Effector memory CD8-positive, alpha-beta T cell (primary cell): ENCODE measurements around the gene TBC1D5.
"Not testable (repeated sequence)": the region's sequence is repeated elsewhere in the genome, so short reads cannot be mapped to it uniquely, and the experiment has no call there.

Source experiments
- ATAC-seq: fragments of 150-1000 bp; cut with Tn5 transposase; replicated peaks from 2 replicates; pipeline ENCODE4 v1.10.0; 2021; ENCODE audit warnings: mild to moderate bottlenecking, moderate library complexity
- DNase-seq, 3 experiments: peaks; one replicate each; pipeline ENCODE4 v3.0.0; 2021
- H3K27ac Mint-ChIP-seq, 2 donors: one replicate each; pipeline ENCODE4 v1.8.0; 2022; ENCODE audit warnings: mild to moderate bottlenecking in 2 of 2, mixed read lengths in 2 of 2, moderate library complexity in 2 of 2
- H3K27me3 Mint-ChIP-seq, 2 donors: one replicate each; pipeline ENCODE4 v1.8.0; 2022; ENCODE audit warnings: mixed read lengths in 2 of 2
- H3K36me3 Mint-ChIP-seq: one replicate; pipeline ENCODE4 v1.8.0; 2022; ENCODE audit warnings: mild to moderate bottlenecking, moderate library complexity, mixed read lengths; ENCODE audit not compliant: insufficient read depth
- H3K4me1 Mint-ChIP-seq, 2 donors: one replicate each; pipeline ENCODE4 v1.8.0; 2022; ENCODE audit warnings: low read depth in 2 of 2, mixed read lengths in 2 of 2
- H3K4me3 Mint-ChIP-seq, 2 donors: one replicate each; pipeline ENCODE4 v1.8.0; 2022; ENCODE audit warnings: mild to moderate bottlenecking in 2 of 2, mixed read lengths in 2 of 2, moderate library complexity in 2 of 2
- H3K9me3 Mint-ChIP-seq, 2 donors: one replicate each; pipeline ENCODE4 v1.8.0; 2022; ENCODE audit warnings: mixed read lengths in 2 of 2
- total RNA-seq, 9 experiments: gene quantifications; one replicate each; lab custom pipeline; 2026; lab: John Stamatoyannopoulos, UW

The TBC1D5 gene
- 35.5 to 126 (median 104) reads per million in 9 experiments for total RNA-seq

- DNase-seq = peak; percentile 85 to 88 (median 87)
- H3K27ac Mint-ChIP-seq = peak within 1 kb of the TSS; percentile 91
- ATAC-seq = peak; percentile 90
Observed at GRCh38 chr3:17742102-17742879, at the start of gene TBC1D5. Gene TBC1D5 (minus strand): TSS chr3:17742631. CDS start chr3:17508570, 234,061 bp downstream.

GRCh38 chr3:17783426-17783825, 41.0 kb upstream of the TBC1D5 start:
- H3K27ac Mint-ChIP-seq = no peak overlapping the region
- DNase-seq (no peak), ATAC-seq (no peak)
- no peak overlapping the region for H3K4me3 Mint-ChIP-seq
- no peaks in the 10 kb centered on the region for H3K27me3 Mint-ChIP-seq
- H3K4me1 Mint-ChIP-seq = peaks cover 5 to 6% of the 10 kb centered on the region in 2 donors
- no peaks in the 10 kb centered on the region for H3K36me3 Mint-ChIP-seq
- peaks cover 0 to 6% of the 10 kb centered on the region in 2 donors for H3K9me3 Mint-ChIP-seq

More at GRCh38 chr3:17742102-17742879, at the start of gene TBC1D5:
- H3K9me3 Mint-ChIP-seq = no peaks in the 10 kb centered on the region
- H3K4me3 Mint-ChIP-seq = peak within 1 kb of the TSS; percentile 87 to 92
- H3K36me3 Mint-ChIP-seq = peaks cover 20% of the 10 kb centered on the region
- H3K27me3 Mint-ChIP-seq = no peaks in the 10 kb centered on the region
- peaks cover 28 to 38% of the 10 kb centered on the region in 2 donors for H3K4me1 Mint-ChIP-seq

- Mint-ChIP-seq H3K36me3 (no peaks in the 10 kb centered on the region), H3K4me3 (no peak overlapping the region), H3K9me3 (peaks cover 0 to 6% of the 10 kb centered on the region in 2 donors), H3K27ac (no peak overlapping the region), H3K4me1 (peaks cover 5 to 6% of the 10 kb centered on the region in 2 donors), H3K27me3 (no peaks in the 10 kb centered on the region)
- ATAC-seq = no peak
- DNase-seq = no peak
Observed at GRCh38 chr3:17782751-17783150, 40.3 kb upstream of the TBC1D5 start.

GRCh38 chr3:17780369-17780768, 37.9 kb upstream of the TBC1D5 start:
- H3K36me3 Mint-ChIP-seq, DNase-seq, ATAC-seq, H3K27ac Mint-ChIP-seq, H3K4me3 Mint-ChIP-seq, H3K27me3 Mint-ChIP-seq, H3K9me3 Mint-ChIP-seq: not testable (repeated sequence)
- H3K4me1 Mint-ChIP-seq = peaks cover 7 to 10% of the 10 kb centered on the region in 2 donors

GRCh38 chr3:17779304-17780250, 37.1 kb upstream of the TBC1D5 start:
- ATAC-seq, H3K27ac Mint-ChIP-seq, H3K27me3 Mint-ChIP-seq, H3K9me3 Mint-ChIP-seq, H3K4me3 Mint-ChIP-seq, DNase-seq, H3K36me3 Mint-ChIP-seq: not testable (repeated sequence)
- peaks cover 11 to 14% of the 10 kb centered on the region in 2 donors for H3K4me1 Mint-ChIP-seq

- not testable (repeated sequence) for ATAC-seq, DNase-seq
Observed at GRCh38 chr3:17777326-17777725, 34.9 kb upstream of the TBC1D5 start.

GRCh38 chr3:17775073-17775472, 32.6 kb upstream of the TBC1D5 start:
- no peak for DNase-seq
- H3K4me3 Mint-ChIP-seq = peak overlapping the region; percentile 57 to 66
- H3K27me3 Mint-ChIP-seq = peaks cover 0 to 6% of the 10 kb centered on the region in 2 donors
- H3K27ac Mint-ChIP-seq = peak overlapping the region in 1 of 2 donors; percentile 26
- no peaks in the 10 kb centered on the region for H3K9me3 Mint-ChIP-seq
- peaks cover 11 to 14% of the 10 kb centered on the region in 2 donors for H3K4me1 Mint-ChIP-seq
- peaks cover 4% of the 10 kb centered on the region for H3K36me3 Mint-ChIP-seq
- peak; percentile 45 for ATAC-seq

More at GRCh38 chr3:17777326-17777725, 34.9 kb upstream of the TBC1D5 start:
- not testable (repeated sequence) for H3K27me3 Mint-ChIP-seq, H3K4me3 Mint-ChIP-seq, H3K9me3 Mint-ChIP-seq, H3K27ac Mint-ChIP-seq, H3K36me3 Mint-ChIP-seq
- peaks cover 11 to 14% of the 10 kb centered on the region in 2 donors for H3K4me1 Mint-ChIP-seq

GRCh38 chr3:17774180-17774910, 31.9 kb upstream of the TBC1D5 start:
- H3K36me3 Mint-ChIP-seq, H3K4me1 Mint-ChIP-seq, H3K9me3 Mint-ChIP-seq, H3K27me3 Mint-ChIP-seq: not testable (repeated sequence)
- DNase-seq = peak; percentile 33 to 38 (median 34)
- H3K4me3 Mint-ChIP-seq = peak overlapping the region; percentile 57 to 66
- H3K27ac Mint-ChIP-seq = peak overlapping the region in 1 of 2 donors; percentile 26
- ATAC-seq = peak; percentile 84

- Mint-ChIP-seq H3K4me3 (no peak overlapping the region), H3K27ac (no peak overlapping the region), H3K27me3 (peaks cover 0 to 6% of the 10 kb centered on the region in 2 donors), H3K4me1 (peaks cover 6 to 8% of the 10 kb centered on the region in 2 donors), H3K9me3 (no peaks in the 10 kb centered on the region), H3K36me3 (peaks cover 4% of the 10 kb centered on the region)
- DNase-seq = no peak
- no peak for ATAC-seq
Observed at GRCh38 chr3:17772556-17772955, 30.1 kb upstream of the TBC1D5 start.

- H3K36me3 Mint-ChIP-seq = peaks cover 4% of the 10 kb centered on the region
- peaks cover 6 to 8% of the 10 kb centered on the region in 2 donors for H3K4me1 Mint-ChIP-seq
- H3K4me3 Mint-ChIP-seq = no peak overlapping the region
- ATAC-seq (no peak), DNase-seq (no peak)
- H3K27ac Mint-ChIP-seq = no peak overlapping the region
- H3K27me3 Mint-ChIP-seq = peaks cover 0 to 6% of the 10 kb centered on the region in 2 donors
- no peaks in the 10 kb centered on the region for H3K9me3 Mint-ChIP-seq
Observed at GRCh38 chr3:17771177-17772017, 29.0 kb upstream of the TBC1D5 start.

- Mint-ChIP-seq H3K4me1 (peaks cover 6 to 7% of the 10 kb centered on the region in 2 donors), H3K27me3 (peaks cover 0 to 6% of the 10 kb centered on the region in 2 donors), H3K9me3 (no peaks in the 10 kb centered on the region), H3K4me3 (no peak overlapping the region), H3K27ac (no peak overlapping the region), H3K36me3 (peaks cover 4% of the 10 kb centered on the region)
- DNase-seq = no peak
- ATAC-seq = no peak
Observed at GRCh38 chr3:17770682-17771081, 28.3 kb upstream of the TBC1D5 start.

- Mint-ChIP-seq H3K4me1 (no peaks in the 10 kb centered on the region), H3K27me3 (peaks cover 6 to 23% of the 10 kb centered on the region in 2 donors), H3K4me3 (no peak overlapping the region), H3K9me3 (no peaks in the 10 kb centered on the region), H3K27ac (no peak overlapping the region), H3K36me3 (no peaks in the 10 kb centered on the region)
- DNase-seq (no peak), ATAC-seq (no peak)
Observed at GRCh38 chr3:17765819-17766472, 23.5 kb upstream of the TBC1D5 start.
